Activated CD4-positive, CD25-positive, alpha-beta regulatory T cell (primary cell): ENCODE data around the gene SAMD4A.

ENCODE experiments used
- DNase-seq, 4 experiments: peaks; one replicate each; lab custom pipeline; 2025; lab: John Stamatoyannopoulos, UW

The SAMD4A gene

DNA sequence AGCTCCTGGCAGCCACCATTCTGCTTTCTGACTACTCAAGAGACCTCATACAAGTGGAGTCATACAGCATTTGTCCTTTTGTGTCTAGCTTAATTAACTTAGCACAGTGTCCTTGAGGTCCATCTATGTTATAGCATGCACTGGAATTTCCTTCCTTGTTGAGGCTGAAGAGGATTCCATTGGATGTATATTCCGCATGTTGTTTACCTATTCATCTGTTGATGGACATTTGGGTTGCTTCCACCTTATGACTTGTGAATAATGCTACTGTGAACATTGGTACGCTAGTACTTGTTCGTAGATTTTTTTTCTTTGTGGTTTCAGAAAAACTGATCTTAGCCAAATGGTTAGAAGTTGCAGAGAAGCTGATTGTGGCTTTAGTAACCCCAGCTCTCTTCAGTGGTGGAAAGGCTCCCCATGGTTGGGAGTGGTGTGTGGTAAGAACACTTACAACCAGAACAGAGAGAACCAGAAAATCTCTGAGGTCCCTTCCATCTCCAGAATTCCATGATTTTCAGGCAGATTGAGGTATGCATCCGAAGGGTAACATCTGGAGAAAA lies 118.4 kb downstream of the SAMD4A start:
- DNase-seq = no peak

DNA sequence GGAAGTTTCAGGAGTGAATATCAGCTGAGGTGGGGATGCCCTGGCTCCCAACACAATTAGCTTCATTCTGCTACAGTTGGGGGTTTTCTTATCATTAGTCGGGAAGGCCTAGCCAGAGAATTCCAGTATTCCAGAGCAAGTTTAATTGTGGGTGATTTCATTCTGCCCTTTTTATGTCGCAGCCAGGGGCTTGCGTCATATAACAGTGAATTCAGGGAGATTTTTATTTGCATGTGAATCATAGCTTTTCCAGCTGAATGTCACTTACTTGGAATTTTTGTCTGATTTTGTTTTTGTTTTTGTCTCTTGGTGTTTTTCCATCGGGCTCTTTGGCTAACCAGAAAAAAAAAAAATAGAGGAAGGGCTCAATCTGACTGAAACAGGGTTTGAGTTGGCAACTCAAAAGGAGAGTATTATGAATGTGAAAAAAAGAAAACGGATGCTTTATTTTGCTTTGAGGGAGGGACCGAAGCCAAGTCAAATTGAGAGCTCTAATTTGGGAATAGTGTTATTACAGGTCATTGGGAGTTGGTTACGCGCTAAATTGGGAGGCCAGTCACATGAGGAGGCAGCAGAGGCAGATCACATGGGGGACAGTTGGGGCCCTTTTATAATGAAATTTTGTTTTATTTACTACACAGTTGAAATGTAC lies 119.4 kb downstream of the SAMD4A start:
- no peak for DNase-seq

DNA sequence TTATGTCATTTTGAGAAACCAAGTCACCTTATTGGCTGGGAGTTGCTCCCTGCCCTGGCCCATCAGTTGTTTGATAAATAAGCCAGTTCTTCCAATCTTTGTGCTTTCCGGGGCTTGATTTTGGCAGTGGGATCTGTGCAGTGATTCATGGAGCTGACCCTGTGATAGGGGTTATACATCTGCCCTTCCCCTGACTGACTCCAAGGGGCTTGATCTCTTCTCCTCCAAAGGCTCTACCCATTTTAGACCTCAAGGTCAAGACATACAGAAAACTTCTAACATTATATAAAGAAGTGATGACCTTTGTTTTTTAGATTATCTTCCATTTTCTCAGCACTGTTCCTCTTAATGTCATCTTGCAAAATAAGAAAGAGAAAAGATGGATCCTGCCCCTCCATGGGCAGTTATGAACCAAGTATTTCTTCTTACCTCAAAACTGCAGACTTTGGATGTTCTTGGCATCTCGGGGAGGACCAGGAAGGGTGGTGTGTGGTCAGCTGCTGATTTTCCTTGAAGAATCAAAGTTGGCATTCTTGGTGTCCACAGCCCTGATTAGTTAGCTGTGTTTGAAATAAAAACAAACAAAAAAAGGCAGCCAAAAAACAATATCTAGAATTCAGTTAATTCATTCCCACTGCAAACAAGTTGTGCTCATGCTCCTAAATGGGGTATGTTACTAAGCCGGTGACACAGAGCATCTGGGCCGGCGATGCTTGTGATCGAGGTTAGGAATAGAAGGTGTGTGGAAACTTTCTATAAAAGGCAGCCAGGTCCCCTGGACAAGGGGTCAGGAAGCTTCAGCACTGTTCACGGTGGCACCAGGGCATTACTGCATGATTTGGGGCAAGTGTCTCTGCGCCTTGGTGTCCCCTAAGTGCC lies 120.2 kb downstream of the SAMD4A start:
- DNase-seq = no peak

DNA sequence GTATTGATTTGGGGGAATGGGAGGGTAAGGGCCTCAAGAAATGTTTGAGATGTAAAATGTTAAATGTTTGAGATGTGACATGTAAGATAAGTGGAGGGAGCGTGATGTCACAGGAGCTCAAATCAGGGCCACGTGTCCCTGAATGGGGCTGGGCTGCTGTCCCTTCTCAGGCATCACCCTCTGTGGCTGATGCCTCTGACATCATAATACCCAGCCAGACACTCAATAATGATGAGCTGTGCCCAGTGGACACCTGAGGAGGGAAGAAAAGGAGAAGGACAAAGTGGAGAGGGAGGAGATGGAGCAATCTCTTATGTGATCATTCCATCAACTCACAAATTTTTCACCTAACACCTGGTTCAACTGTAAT lies 120.8 kb downstream of the SAMD4A start:
- DNase-seq = no peak

DNA sequence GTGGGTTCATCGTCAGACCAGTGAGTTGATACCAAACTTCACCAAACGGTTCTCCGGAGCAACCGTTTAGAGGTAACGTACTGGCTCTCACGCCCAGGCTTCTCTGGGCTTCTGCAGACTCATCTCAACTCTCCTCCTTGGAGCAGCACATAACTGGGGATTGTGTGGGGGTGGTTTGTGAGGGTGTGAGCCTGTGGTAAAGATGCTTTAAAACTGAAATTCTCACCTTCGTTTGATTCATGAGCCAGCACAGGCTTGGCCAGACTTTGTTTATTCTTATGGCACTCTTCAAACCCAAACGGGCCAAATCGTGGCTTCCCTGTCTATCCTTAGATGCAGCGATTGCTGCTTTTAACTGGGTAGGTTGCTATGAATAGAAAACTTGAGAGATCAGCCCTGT lies 121.3 kb downstream of the SAMD4A start:
- no peak for DNase-seq

DNA sequence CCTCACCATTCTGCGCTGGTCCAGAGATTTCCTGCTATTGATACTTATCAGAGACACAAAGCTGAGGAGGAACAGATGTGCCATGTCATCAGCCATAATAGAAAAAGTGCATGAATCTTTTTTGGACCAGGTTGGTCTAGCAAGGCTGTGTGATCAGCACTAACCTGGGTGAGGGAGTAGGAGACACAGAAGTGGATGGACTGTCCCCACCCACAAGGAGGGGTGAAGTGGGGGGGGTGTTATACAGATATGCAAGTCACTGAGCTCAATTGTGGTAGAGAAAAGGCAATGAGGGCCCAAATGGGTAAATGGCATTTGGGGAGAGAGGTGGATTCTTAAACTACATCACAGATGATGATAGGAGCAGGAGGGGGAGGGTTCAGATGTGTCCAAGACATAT lies 123.0 kb downstream of the SAMD4A start:
- no peak for DNase-seq

DNA sequence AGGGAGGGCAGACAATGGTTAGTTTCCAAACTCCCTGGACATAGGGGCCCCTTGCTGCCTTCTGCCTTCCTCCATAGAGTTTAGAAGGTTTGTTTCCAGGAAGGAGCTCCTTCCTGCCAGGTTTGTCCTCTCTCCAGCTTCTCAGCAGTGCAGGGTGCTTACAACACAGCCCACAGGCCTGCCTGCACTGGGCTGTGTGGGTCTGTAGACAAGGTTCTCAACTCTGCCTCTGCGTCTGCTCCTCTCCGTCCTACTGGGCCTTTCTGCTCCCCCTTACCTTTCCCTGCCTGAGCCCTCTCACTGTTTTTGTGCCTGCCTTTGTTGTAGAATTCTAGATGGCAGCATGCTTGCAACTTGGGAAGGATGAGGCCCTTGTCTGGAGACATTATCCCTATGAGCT lies 124.0 kb downstream of the SAMD4A start:
- no peak for DNase-seq

DNA sequence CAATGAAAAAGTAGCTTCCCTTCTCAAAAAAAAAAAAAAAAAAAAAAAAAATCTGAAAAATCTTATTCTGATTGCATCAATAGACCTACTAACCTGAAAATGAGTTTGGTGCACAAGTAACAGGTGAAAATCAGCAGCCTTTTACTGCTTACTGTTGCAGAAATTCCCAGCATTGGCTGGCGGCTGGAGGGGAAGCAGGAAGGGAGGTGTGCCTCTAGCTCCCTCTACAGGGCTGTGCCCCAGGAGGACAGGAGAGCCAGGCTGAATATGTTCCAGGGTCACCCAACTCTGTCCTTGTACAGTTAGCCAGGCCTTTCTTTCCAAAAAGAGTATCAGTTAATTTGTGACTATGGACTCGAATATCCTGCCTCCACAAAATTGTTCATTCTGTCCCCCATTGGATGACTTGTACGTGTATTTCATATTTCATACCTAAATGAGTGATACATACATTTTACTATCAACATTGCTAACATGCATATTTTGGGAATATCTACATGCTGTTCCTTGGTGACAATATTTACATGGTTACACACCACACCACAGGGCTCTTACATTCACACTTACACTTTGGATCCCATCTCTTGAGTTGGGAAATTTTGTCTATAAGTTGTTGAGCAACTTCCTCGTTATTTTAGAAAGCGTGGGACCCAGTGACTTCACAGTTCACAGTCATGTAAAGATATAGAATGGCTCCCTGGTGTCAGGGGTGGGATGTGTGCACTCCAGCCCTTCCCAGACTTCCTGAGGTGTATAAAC lies 124.8 kb downstream of the SAMD4A start:
- peak in 1 of 4 experiments; percentile 13 for DNase-seq

DNA sequence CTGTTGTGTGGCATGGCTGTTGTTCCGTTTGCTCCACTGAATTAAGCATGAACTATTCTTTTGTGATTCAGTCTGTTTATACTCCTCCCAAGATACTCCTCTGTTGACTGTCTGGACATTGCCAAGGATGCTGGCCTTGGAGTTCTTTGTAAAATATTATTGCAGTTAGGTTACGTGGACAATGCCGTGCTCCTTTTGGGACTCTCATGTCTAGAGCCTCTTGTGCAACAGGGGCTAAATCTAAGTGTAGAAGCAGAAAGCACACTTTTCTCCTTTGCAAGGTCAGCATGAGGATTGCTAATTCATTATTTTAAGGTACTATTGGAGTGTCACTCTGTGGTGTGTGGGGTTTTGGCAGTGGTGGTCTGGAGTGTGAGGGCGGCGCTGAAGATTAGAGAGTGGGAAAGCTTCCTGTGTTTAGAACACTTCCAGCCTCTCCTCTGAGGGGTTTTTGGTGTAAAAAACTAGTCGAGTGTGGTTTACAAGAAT lies 125.4 kb downstream of the SAMD4A start:
- DNase-seq = no peak

DNA sequence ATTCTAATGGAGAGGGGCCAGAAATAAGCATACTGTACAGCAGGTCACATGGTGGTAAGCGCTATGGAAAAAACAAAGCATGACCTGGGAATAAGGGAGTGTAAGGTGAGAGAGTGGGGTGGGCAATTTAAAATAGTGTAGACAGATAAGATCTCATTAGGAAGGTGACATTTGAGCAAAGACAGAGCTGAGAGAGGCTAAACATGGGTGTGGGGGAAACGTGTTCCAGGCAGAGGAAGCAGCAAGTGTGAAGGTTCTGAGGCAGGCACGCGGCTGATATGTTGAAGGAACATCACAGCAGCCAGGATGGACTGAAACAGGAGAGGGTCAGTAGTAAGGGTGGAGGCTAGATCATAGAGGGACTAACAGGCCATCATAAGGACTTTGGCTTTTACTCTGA lies 126.8 kb downstream of the SAMD4A start:
- no peak for DNase-seq

DNA sequence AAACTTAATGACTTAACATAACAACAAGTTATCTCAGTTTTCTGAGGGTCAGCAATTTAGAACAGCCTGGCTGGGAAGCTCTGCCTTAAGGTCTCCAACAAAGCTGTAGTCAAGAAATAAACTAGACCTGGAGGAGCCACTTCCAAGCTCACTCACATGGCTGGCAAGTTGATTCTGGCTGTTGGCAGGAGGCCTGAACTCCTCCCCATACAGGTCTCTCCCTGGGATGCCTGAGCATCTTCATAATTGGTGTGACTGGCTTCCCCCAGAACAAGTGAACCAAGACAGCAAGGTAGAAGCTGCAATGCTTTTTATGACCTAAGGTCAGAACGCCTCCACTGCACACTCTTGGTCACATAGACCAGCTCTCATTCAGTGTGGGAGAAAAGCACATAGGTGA lies 128.3 kb downstream of the SAMD4A start:
- no peak for DNase-seq

DNA sequence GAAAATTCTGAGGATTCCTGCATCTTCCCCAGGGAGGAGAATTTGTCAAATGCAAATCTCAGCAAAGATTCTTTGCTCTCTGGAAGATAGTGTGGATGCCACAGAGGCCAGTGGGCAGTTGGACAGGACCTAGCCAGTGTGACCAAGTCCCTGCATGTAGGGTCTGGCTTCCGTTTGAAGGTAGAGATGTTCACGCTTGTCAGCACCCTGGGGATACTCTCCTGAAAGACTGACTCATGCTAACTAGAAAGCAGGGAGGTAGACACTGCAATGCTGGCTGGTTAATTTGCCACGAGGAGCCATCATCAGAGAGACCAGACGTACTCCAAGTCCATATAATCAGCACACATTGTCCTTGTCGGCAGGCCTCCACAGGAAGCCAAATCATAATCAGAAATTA lies 130.1 kb downstream of the SAMD4A start:
- DNase-seq = no peak

DNA sequence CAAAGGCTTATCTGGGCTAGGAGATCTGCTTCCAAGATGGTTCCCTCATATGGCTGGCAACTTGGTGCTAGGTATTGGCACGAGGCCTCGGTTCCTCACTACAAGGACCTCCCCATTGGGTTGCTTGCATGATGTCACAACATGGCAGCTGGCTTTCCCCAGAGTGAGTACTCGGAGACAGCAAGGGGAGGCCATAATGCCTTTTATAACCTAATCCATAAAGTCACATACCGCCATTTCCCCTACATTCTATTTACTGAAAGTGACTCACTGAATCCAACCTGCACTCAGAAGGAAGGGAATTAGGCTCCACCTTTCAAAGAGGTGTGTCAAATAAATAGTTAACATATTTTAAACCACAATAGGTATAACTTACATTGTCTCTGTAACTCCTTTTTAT lies 130.9 kb downstream of the SAMD4A start:
- no peak for DNase-seq

DNA sequence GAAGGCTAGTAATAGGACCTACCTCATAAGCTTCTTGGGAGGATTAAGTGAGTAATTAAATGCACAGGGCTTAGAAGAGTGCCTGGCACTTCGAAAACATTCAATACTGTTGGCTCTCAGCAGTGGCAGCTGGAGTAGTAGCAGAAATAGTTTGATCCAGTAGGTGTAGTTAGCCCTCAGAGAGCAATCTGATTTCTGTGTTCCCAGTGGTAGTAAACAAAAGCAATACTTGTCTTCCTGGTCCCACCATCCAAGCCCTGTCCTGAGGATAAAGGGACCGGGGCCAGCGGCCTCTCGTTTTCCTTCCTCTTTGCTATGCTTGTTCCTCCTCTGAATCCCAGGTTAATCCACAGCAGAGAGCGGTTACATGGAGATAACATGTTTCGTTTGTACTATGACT lies 131.6 kb downstream of the SAMD4A start:
- DNase-seq = no peak

DNA sequence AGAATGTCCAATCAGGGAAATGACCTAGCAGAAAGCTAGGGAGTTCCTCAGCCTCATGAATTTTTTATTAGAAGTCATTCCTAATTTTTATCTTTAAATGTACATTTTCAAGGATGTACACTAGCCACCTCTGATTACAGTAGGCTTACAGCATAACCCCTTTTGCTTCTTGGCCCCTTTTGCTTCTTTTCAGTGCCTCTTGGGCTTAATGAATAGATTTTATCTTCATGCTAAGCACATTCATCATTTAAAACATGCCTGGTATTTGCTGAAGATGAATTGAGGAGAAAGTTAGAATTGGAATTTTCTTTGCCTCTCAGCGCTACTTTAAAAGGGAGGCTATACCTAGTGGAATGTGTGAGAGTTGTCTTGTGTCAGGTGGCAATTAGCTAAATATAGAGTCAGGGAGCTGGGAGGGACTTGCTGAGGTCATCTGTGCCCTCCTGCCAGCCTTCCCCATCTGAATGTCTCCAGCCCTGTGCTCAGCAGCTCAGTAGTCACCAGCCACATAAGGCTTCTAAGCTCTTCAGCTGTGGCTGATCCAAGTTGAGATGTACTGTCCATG lies 132.1 kb downstream of the SAMD4A start:
- no peak for DNase-seq

DNA sequence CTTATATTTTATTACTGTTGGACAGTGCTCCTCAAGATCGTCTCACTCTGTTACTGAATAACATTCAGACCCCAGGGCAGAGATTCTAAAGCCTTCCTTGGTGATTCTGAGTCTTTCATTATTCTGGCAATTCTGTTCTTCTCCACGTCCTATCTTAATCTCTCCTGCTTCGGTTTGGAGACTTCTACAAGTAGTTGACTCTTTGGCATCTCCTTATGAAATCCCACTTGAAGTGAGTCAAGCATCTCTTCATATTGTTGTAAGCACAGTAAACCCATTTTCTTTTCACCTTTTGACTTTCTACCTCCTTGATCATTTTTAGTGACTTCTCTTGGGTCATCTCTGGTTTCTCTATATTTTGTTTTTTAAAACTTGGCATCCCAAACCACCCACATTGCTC lies 132.8 kb downstream of the SAMD4A start:
- DNase-seq = no peak

DNA sequence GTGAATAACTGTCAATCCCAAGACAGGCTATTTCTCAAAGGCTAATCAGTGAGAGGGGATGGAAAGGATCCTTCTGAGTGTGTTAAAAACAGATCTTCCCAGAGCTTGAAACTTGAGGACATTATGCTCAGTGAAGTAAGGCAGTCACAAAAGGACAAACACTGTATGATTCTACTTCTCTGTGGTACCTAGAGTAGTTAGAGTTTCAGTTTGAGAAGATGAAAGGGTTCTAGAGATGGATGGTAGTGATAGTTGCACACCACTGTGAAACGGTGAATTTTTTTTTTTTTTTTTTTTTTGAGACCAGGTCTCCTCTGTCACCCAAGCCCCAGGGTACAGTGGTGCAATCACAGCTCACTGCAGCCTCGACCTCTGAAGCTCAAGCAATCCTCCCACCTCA lies 133.8 kb downstream of the SAMD4A start:
- no peak for DNase-seq

DNA sequence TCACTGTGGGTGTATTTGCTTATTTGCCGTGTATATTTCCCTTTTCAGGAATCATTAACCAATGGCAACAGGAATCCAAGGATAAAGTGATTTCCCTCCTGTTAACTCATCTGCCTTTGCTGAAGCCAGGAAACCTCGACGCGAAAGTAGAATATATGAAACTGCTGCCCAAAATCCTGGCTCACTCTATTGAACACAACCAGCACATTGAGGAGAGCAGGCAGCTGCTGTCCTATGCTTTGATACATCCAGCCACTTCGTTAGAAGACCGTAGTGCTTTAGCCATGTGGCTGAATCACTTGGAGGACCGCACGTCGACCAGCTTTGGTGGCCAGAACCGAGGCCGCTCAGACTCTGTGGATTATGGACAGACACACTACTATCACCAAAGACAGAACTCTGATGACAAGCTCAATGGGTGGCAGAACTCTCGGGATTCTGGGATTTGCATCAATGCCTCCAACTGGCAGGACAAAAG lies 135.1 kb downstream of the SAMD4A start:
- DNase-seq = no peak

DNA sequence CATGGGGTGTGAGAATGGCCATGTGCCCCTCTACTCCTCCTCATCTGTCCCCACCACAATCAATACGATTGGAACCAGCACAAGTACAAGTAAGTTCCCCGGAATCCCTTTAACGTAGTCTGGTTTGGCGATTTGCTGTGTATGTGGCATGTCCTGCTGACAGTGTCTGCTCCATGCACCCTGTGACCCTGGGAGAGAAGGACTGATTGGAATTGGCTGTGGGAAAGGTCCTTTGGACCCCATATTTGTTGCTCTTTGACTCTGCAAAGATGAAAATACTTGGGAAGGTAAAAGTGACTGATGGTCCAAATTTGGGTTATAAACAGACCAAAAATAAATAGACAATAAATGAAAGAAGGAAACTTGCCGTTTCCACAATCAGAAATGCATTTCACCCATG lies 135.6 kb downstream of the SAMD4A start:
- DNase-seq = no peak

DNA sequence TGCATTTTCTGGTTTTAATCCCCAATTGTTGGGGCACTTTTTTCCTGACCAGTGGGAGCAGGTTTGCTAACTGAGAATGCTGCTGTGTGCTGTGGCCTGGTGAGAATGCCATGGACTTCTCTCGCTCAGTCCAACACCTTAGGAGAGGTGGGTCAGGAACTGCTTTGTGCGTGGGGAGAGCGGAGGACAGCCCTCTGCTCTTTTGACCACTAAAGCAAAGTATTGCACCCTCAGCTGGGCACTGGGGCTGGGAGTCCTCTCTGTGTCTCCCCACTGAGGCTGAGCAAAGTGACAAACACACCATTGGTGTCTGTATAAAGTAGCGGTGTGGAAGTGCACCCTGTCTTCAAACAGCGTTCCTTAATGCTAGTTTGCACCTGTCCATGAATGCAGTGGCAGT lies 136.2 kb downstream of the SAMD4A start:
- no peak for DNase-seq

DNA sequence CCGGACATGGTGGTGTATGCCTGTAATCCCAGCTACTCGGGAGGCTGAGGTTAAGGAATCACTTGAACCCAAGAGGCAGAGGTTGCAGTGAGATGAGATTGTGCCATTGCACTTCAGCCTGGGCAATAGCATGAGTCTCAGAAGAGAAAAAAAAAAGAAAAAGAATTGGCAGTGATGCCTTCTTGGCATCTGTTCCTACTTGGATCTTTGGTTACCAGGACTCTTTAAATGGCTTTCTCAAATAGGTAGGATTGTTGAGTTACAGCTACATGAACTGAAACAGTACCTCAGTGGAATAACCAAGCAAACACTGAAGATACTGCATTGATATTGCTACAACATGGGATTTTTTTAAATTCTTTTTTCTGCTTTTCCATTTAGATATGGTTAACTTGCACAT lies 136.8 kb downstream of the SAMD4A start:
- no peak for DNase-seq

DNA sequence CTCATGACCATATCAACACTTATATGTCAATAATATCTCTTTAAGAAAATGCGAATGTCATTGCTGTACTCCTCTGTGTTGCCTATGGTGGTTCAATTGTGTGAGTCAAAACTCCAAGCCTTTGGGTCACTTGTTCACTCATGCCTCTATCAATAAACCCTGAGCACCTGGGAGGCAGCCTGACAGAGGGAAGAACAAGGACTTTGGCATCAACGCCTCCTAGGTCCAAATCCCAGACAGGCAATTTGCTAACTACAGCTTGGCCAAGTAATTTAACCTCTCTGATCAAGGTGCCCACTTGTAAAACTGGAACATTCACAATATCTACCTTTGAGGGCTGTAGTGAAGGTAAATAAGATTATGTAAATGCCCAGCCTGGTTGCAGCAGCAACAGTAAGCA lies 137.8 kb downstream of the SAMD4A start:
- DNase-seq = no peak
